Spleen (tissue), 11 donors: ENCODE measurements around the gene MOXD1. TPM values are rescaled to one million over a fixed set of nuclear protein-coding genes. Genes with fewer than 3 reads are reported as not detected.

Experiments used
- DNase-seq: peaks from one replicate; pipeline ENCODE4 v3.0.0-alpha.2; 2020
- H3K27ac ChIP-seq, 8 donors: fragments of 200-600 bp; sonication (generic) in 7 of 8; 1 replicate in 4 of 8; 2 replicates in 4 of 8; pipeline versions ENCODE4 v1.5.0 to v1.8.0; 2016 to 2021; ENCODE audit warnings: inconsistent platforms in 4 of 8, mild to moderate bottlenecking in 4 of 8, moderate library complexity in 1 of 8
- H3K27me3 ChIP-seq, 7 donors: fragments of 200-600 bp; sonication (generic) in 6 of 7; replicated peaks in 1 of 7; 1 replicate in 4 of 7; 2 replicates in 3 of 7; pipeline versions ENCODE4 v1.5.0 to v1.8.0; 2016 to 2021; ENCODE audit warnings: inconsistent platforms in 3 of 7, mild to moderate bottlenecking in 1 of 7
- H3K36me3 ChIP-seq, 6 donors: fragments of 200-600 bp; sonication (generic) in 5 of 6; 1 replicate in 4 of 6; 2 replicates in 2 of 6; pipeline versions ENCODE4 v1.5.0 to v1.8.0; 2016 to 2021; ENCODE audit warnings: inconsistent platforms in 2 of 6
- H3K4me1 ChIP-seq, 6 donors: fragments of 200-600 bp; sonication (generic) in 5 of 6; 1 replicate in 3 of 6; 2 replicates in 3 of 6; pipeline versions ENCODE4 v1.5.0 to v1.8.0; 2016 to 2021; ENCODE audit warnings: inconsistent platforms in 3 of 6
- H3K4me3 ChIP-seq, 8 donors: fragments of 200-600 bp; sonication (generic) in 7 of 8; 1 replicate in 4 of 8; 2 replicates in 4 of 8; pipeline versions ENCODE4 v1.5.0 to v1.8.0; 2016 to 2021; ENCODE audit warnings: inconsistent platforms in 4 of 8, mild to moderate bottlenecking in 4 of 8, moderate library complexity in 2 of 8
- H3K9me3 ChIP-seq, 8 donors: fragments of 200-600 bp; sonication (generic) in 7 of 8; 1 replicate in 4 of 8; 2 replicates in 4 of 8; pipeline versions ENCODE4 v1.5.0 to v1.8.0; 2016 to 2021; ENCODE audit warnings: inconsistent platforms in 4 of 8
- POLR2A ChIP-seq, 3 donors: fragments of 450-650 bp; IDR thresholded peaks; one replicate each; pipeline ENCODE4 v1.5.1; 2017; ENCODE audit warnings: antibody characterized with exemption in 3 of 3, mild to moderate bottlenecking in 1 of 3
- POLR2AphosphoS5 ChIP-seq, 3 donors: sonication (generic); formaldehyde crosslinking; IDR thresholded peaks; one replicate each; pipeline ENCODE4 v1.5.1; 2017; ENCODE audit warnings: antibody characterized with exemption in 3 of 3
- WGBS, 5 donors: extraction: QIAGEN DNeasy Blood & Tissue Kit in 3 of 5; methylation state at CpG; one replicate each; pipeline versions ENCODE4 v1.1.5 to v1.1.7; 2013 to 2018; 5-methylcytosine and 5-hydroxymethylcytosine counted together
- intact Hi-C: fragments of 100-400 bp; cut with DNase I; formaldehyde crosslinking; loops from one replicate; pipeline ENCODE4 v1.15.0; 2023; ENCODE audit warnings: low total_unique reads
- polyA plus RNA-seq, 3 donors: library from polyadenylated mRNA; stranded (reverse); fragments of 200-250 nt; gene quantifications; one replicate each; pipeline ENCODE4 v1.2.1, GENCODE V29; 2013
- total RNA-seq, 7 donors: library from RNA; depleted of rRNA in 3 of 7; stranded (reverse); fragments of >200 nt in 3 of 7; fragmentation: NEBNext Ultra II Directional in 4 of 7; extraction: Animal tissue kit (Norgen Biotek cat#: 25700) in 4 of 7; gene quantifications; one replicate each; pipeline versions ENCODE4 v1.1.0 to v1.2.1, GENCODE V29; 2016 to 2021
- TF ChIP-seq, protein P1 (sequence below), 11 experiments: fragments of 200-600 bp in 7 of 11; fragments of 450-650 bp in 4 of 11; sonication (generic) in 4 of 11; IDR thresholded peaks in 8 of 11; conservative IDR thresholded peaks in 3 of 11; 1 replicate in 7 of 11; 2 replicates in 4 of 11; pipeline versions ENCODE4 v1.4.0 to v1.8.0; 2016 to 2021; ENCODE audit warnings: antibody characterized with exemption in 11 of 11, inconsistent platforms in 4 of 11, mild to moderate bottlenecking in 1 of 11
- donor health status: healthy with polysubstance abuse.
- donor health status: DM: no; HTN: no; CAD: no; lungs with moderate emphysema.
- donor health status: DM: no; HTN: no; CAD: no.
- donor health status: Bipolar disorder and iron deficiency.
- donor health status: healthy.
- donor health status: DM: no; HTN: no; CAD: no.
- donor health status: DM: yes; HTN: yes; CAD: no.

The MOXD1 gene
- total and polyA plus RNA-seq, 10 donors = 2.9 to 10.2 (median 6.1) TPM

DNA sequence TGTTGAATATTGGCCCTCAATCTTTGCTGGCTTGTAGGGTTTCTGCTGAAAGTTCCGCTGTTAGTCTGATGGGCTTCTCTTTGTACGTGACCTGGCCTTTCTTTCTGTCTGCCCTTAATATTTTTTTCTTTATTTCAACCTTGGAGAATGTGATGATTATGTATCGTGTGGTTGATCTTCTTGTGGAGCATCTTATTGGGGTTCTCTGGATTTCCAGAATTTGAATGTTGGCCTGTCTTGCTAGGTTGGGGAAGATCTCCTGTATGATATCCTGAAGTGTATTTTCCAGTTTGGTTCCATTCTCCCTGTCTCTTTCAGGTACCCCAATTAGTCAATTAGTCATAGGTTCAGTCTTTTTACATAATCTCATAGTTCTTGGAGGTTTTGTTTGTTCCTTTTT, 22.6 kb upstream of the MOXD1 start:
- no peaks in the 10 kb centered on the region for H3K4me1 ChIP-seq
- TF ChIP-seq POLR2A (IDR thresholded peaks at IDR 0.05) = no peak
- TF ChIP-seq POLR2AphosphoS5 (IDR thresholded peaks at IDR 0.05) = no peak
- TF ChIP-seq, protein P1, sequence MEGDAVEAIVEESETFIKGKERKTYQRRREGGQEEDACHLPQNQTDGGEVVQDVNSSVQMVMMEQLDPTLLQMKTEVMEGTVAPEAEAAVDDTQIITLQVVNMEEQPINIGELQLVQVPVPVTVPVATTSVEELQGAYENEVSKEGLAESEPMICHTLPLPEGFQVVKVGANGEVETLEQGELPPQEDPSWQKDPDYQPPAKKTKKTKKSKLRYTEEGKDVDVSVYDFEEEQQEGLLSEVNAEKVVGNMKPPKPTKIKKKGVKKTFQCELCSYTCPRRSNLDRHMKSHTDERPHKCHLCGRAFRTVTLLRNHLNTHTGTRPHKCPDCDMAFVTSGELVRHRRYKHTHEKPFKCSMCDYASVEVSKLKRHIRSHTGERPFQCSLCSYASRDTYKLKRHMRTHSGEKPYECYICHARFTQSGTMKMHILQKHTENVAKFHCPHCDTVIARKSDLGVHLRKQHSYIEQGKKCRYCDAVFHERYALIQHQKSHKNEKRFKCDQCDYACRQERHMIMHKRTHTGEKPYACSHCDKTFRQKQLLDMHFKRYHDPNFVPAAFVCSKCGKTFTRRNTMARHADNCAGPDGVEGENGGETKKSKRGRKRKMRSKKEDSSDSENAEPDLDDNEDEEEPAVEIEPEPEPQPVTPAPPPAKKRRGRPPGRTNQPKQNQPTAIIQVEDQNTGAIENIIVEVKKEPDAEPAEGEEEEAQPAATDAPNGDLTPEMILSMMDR (IDR thresholded peaks at IDR 0.05 in 8 of 11, conservative IDR thresholded peaks at IDR 0.05 in 3 of 11) = no peak
- intact Hi-C loops = no loop called here
- H3K27me3 ChIP-seq = peaks cover 0 to 8% (median 0%) of the 10 kb centered on the region in 7 donors
- no peak for DNase-seq
- peaks cover 0 to 49% (median 35%) of the 10 kb centered on the region in 8 donors for H3K9me3 ChIP-seq
- H3K36me3 ChIP-seq = no peaks in the 10 kb centered on the region
- no peak overlapping the region for H3K4me3 ChIP-seq
- no peak overlapping the region for H3K27ac ChIP-seq
- 92 to 98% (median 94%) methylated on average over 3 of the region's 3 CpGs for WGBS, 5 donors

DNA sequence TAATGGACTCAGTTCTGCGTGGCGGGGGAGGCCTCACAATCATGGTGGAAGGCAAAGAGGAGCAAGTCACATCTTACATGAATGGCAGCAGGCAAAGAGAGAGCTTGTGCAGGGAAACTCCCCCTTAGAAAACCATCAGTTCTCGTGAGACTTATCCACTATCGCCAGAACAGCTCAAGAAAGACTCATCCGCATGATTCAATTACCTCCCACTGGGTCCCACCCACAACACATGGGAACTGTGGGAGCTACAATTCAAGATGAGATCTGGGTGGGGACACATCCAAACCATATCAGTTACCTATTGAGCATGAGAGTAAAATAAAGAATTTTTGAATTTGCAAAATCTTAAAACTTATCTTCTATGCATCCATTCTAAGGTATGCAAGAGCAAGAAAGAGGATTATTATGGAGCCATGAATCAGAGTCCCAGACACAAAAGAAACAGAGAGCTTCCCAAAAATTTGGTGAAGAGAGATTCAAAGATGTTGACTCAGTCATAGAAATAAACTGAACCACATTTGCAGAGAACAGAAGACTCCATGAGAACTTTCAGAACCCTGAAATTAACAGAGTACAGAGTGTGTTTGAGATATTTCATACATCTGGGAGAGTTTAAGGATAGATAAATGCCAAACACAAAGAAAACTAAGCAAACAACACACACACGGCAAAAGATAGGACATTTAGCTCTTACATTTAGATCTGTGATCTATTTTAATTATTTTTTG, 17.1 kb upstream of the MOXD1 start:
- TF ChIP-seq, protein P1 (IDR thresholded peaks at IDR 0.05 in 8 of 11, conservative IDR thresholded peaks at IDR 0.05 in 3 of 11) = no peak
- intact Hi-C loops = no loop called here
- WGBS, 5 donors = 86 to 91% (median 89%) methylated on average over 6 of the region's 6 CpGs

DNA sequence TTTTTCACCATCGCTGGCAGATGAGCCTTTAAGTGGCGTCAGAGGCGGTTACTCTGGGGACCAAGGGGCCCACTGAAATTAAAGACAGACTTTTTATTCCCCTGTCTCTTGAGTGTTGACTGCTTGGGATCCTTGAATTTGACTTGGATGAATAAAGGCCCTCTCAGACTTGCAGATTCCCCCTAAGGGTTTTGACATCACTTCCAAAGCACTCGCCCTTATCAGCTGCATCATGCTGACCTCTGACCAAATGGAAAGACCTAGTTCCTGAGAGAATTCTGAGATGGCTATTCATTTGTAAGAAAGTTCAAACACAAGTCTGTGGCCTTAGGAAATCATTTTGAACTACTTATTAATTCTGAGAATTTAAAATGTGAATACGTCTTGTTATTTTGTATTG, 13.5 kb upstream of the MOXD1 start:
- WGBS, 5 donors = 71 to 95% (median 86%) methylated on average over 5 of the region's 5 CpGs
- TF ChIP-seq, protein P1 (IDR thresholded peaks at IDR 0.05 in 8 of 11, conservative IDR thresholded peaks at IDR 0.05 in 3 of 11) = no peak
- TF ChIP-seq POLR2AphosphoS5 (IDR thresholded peaks at IDR 0.05) (no peak), POLR2A (IDR thresholded peaks at IDR 0.05) (no peak)
- DNase-seq = no peak
- peaks cover 0 to 16% (median 3%) of the 10 kb centered on the region in 8 donors for H3K9me3 ChIP-seq
- no peak overlapping the region for H3K4me3 ChIP-seq
- peaks cover 0 to 7% (median 0%) of the 10 kb centered on the region in 7 donors for H3K27me3 ChIP-seq
- no peak overlapping the region for H3K27ac ChIP-seq
- intact Hi-C loops = no loop called here
- H3K4me1 ChIP-seq = peaks cover 0 to 2% (median 0%) of the 10 kb centered on the region in 6 donors
- no peaks in the 10 kb centered on the region for H3K36me3 ChIP-seq

More for the DNA sequence above, 17.1 kb upstream of the MOXD1 start:
- Histone ChIP-seq H3K4me1 (no peaks in the 10 kb centered on the region), H3K4me3 (no peak overlapping the region), H3K9me3 (peaks cover 0 to 51% (median 35%) of the 10 kb centered on the region in 8 donors), H3K27me3 (peaks cover 0 to 4% (median 0%) of the 10 kb centered on the region in 7 donors), H3K36me3 (no peaks in the 10 kb centered on the region), H3K27ac (no peak overlapping the region)
- DNase-seq = no peak

DNA sequence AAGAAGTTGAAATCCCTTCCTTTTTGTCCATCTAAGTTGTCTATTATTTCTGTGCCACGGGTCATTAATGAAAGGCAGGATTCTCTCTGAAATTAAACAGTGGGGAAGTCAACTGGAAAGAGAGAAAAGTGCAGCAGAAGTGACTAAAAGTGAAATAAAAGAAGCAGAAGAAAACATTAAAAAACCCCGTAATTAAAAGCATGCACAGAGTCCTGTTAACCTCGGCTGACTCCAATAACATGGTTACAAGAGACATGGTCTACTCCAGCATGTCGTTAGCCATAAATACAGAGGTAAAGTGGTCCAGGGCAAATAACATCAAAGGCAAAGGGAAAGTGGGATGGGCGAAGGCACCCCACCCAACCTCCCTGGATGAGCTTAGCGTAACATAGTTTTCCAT, 13.0 kb upstream of the MOXD1 start:
- H3K36me3 ChIP-seq = no peaks in the 10 kb centered on the region
- DNase-seq = no peak
- peaks cover 0 to 13% (median 3%) of the 10 kb centered on the region in 8 donors for H3K9me3 ChIP-seq
- WGBS, 5 donors = 62 to 79% (median 77%) methylated on average over 6 of the region's 6 CpGs
- H3K4me1 ChIP-seq = peaks cover 0 to 2% (median 0%) of the 10 kb centered on the region in 6 donors
- H3K27me3 ChIP-seq = peaks cover 0 to 7% (median 0%) of the 10 kb centered on the region in 7 donors
- TF ChIP-seq, protein P1 (IDR thresholded peaks at IDR 0.05 in 8 of 11, conservative IDR thresholded peaks at IDR 0.05 in 3 of 11) = no peak
- TF ChIP-seq POLR2A (IDR thresholded peaks at IDR 0.05) (no peak), POLR2AphosphoS5 (IDR thresholded peaks at IDR 0.05) (no peak)
- no peak overlapping the region for H3K4me3 ChIP-seq
- no peak overlapping the region for H3K27ac ChIP-seq
- intact Hi-C loops = no loop called here
